ENCODE results near the gene RELCH. TPM values are rescaled to one million over a fixed set of nuclear protein-coding genes. Genes with fewer than 3 reads are reported as not detected.

The RELCH gene
- total RNA-seq, 1 donor from 2014 or later = 16.7 TPM

- no peak overlapping the region for H3K4me3 ChIP-seq (ENCODE audit: low read depth, low read length)
- no peak for DNase-seq (ENCODE audit: low read depth)
- no peak for TF ChIP-seq CTCF (conservative IDR thresholded peaks at IDR 0.05; ENCODE audit: low read depth, low read length)
These were observed 113.4 kb downstream of the RELCH start for GRCh38 chr18:62300359-62300963.

GRCh38 chr18:62301322-62301721 lies 114.3 kb downstream of the RELCH start:
- DNase-seq (ENCODE audit: low read depth) = no peak
- H3K4me3 ChIP-seq (ENCODE audit: low read depth, low read length) = no peak overlapping the region
- TF ChIP-seq CTCF (conservative IDR thresholded peaks at IDR 0.05; ENCODE audit: low read depth, low read length) = no peak

- TF ChIP-seq CTCF (conservative IDR thresholded peaks at IDR 0.05; ENCODE audit: low read depth, low read length) = no peak
- no peak for DNase-seq (ENCODE audit: low read depth)
- H3K4me3 ChIP-seq (ENCODE audit: low read depth, low read length) = no peak overlapping the region
These were observed 125.8 kb downstream of the RELCH start for GRCh38 chr18:62312851-62313250.

- no peak for TF ChIP-seq CTCF (conservative IDR thresholded peaks at IDR 0.05; ENCODE audit: low read depth, low read length)
- no peak for DNase-seq (ENCODE audit: low read depth)
- H3K4me3 ChIP-seq (ENCODE audit: low read depth, low read length) = no peak overlapping the region
These were observed 131.4 kb downstream of the RELCH start for GRCh38 chr18:62318228-62319180.

GRCh38 chr18:62321201-62321600 lies 134.1 kb downstream of the RELCH start:
- no peak for DNase-seq (ENCODE audit: low read depth)
- no peak overlapping the region for H3K4me3 ChIP-seq (ENCODE audit: low read depth, low read length)
- no peak for TF ChIP-seq CTCF (conservative IDR thresholded peaks at IDR 0.05; ENCODE audit: low read depth, low read length)

GRCh38 chr18:62323483-62324180 lies 136.6 kb downstream of the RELCH start:
- DNase-seq (ENCODE audit: low read depth) = no peak

More at GRCh38 chr18:62323483-62324180, 136.6 kb downstream of the RELCH start:
- H3K4me3 ChIP-seq (ENCODE audit: low read depth, low read length) = no peak overlapping the region
- no peak for TF ChIP-seq CTCF (conservative IDR thresholded peaks at IDR 0.05; ENCODE audit: low read depth, low read length)

Data from epithelial cell of proximal tubule (primary cell).